Sigmoid colon (tissue), 4 donors: Measurements from ENCODE around the gene VCX.
"Not testable (repeated sequence)": the region's sequence is repeated elsewhere in the genome, so short reads cannot be mapped to it uniquely, and the experiment has no call there.

Source experiments
- CTCF ChIP-seq, 4 experiments: fragments of 450-650 bp in 3 of 4; fragments of 200-600 bp in 1 of 4; IDR thresholded peaks; one replicate each; pipeline ENCODE4 v1.5.1; 2016 to 2019; ENCODE audit warnings: antibody characterized with exemption in 4 of 4, mild to moderate bottlenecking in 3 of 4, moderate library complexity in 2 of 4
- EP300 ChIP-seq, 4 donors: sonication (generic); formaldehyde crosslinking; IDR thresholded peaks; one replicate each; pipeline ENCODE4 v1.6.1; 2017; ENCODE audit warnings: antibody characterized with exemption in 4 of 4
- POLR2A ChIP-seq, 2 donors: fragments of 450-650 bp; IDR thresholded peaks; one replicate each; pipeline ENCODE4 v1.6.1; 2016; ENCODE audit warnings: antibody characterized with exemption in 2 of 2, mild to moderate bottlenecking in 2 of 2, moderate library complexity in 2 of 2
- POLR2AphosphoS5 ChIP-seq, 4 donors: sonication (generic); formaldehyde crosslinking; IDR thresholded peaks; one replicate each; pipeline ENCODE4 v1.6.1; 2017; ENCODE audit warnings: antibody characterized with exemption in 4 of 4

GRCh38 chrX:7842871-7843270, at the start of gene VCX:
- not testable (repeated sequence) for TF ChIP-seq CTCF, POLR2A, POLR2AphosphoS5, EP300 (IDR thresholded peaks at IDR 0.05)
